Epithelial cell of esophagus (primary cell): ENCODE measurements around the gene IQCC.

Experiments
- DNase-seq: peaks from one replicate; pipeline ENCODE4 v3.0.0; 2010; ENCODE audit warnings: low read depth
- H3K4me3 ChIP-seq: 2 replicates; pipeline ENCODE4 v1.5.1; 2011; ENCODE audit warnings: mild to moderate bottlenecking, low read length, control low read depth
- TF ChIP-seq, protein P1 (sequence below): IDR thresholded peaks from 2 replicates; pipeline ENCODE4 v1.5.1; 2011; ENCODE audit warnings: low read depth, mild to moderate bottlenecking, low read length, control low read depth, inconsistent platforms; ENCODE audit not compliant: insufficient read depth; ENCODE audit errors: missing control alignments

Gene IQCC

DNA sequence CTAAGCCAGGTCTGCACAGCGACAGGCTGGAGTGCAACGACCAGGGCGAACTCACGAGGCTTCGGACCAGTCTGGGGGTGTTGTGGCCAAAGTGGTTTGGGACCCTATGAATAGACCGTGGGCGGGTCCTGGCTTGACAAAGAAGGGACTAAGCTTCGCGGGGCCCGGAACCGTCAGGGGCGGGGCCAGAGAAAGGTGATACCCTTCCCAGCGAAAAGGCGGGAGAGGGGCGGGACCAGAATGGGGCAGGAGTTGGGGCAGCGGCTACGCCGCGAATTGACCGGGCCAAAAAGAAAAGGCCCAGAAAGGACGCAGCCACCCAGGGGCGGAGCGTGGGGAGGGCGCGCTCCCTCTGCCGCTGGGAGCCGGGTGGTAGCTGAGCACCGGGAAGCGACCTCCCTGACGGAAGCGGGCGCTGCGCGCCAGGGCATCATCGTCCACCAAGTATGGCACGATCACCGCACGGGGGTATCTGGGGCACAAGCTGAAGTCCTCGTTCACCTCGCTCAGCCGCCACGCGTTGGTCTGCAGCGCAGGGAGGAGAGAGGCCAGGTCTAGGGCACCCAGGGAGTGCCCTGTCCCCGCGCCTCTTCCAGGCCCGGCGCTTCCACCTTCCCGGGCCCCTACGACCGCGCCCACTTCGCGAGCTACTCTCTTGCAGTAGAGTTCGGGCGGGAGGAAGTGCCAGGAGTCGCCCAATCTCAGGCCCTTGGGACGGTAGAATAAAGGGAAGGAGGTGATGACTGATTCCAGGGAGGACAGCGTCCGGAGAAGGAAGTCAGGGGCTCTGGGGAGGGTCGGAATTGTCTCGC lies 34.9 kb downstream of the IQCC start:
- TF ChIP-seq, protein P1, sequence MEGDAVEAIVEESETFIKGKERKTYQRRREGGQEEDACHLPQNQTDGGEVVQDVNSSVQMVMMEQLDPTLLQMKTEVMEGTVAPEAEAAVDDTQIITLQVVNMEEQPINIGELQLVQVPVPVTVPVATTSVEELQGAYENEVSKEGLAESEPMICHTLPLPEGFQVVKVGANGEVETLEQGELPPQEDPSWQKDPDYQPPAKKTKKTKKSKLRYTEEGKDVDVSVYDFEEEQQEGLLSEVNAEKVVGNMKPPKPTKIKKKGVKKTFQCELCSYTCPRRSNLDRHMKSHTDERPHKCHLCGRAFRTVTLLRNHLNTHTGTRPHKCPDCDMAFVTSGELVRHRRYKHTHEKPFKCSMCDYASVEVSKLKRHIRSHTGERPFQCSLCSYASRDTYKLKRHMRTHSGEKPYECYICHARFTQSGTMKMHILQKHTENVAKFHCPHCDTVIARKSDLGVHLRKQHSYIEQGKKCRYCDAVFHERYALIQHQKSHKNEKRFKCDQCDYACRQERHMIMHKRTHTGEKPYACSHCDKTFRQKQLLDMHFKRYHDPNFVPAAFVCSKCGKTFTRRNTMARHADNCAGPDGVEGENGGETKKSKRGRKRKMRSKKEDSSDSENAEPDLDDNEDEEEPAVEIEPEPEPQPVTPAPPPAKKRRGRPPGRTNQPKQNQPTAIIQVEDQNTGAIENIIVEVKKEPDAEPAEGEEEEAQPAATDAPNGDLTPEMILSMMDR = no peak
- peak overlapping the region; percentile 51 for H3K4me3 ChIP-seq
- DNase-seq = peak; percentile 40

DNA sequence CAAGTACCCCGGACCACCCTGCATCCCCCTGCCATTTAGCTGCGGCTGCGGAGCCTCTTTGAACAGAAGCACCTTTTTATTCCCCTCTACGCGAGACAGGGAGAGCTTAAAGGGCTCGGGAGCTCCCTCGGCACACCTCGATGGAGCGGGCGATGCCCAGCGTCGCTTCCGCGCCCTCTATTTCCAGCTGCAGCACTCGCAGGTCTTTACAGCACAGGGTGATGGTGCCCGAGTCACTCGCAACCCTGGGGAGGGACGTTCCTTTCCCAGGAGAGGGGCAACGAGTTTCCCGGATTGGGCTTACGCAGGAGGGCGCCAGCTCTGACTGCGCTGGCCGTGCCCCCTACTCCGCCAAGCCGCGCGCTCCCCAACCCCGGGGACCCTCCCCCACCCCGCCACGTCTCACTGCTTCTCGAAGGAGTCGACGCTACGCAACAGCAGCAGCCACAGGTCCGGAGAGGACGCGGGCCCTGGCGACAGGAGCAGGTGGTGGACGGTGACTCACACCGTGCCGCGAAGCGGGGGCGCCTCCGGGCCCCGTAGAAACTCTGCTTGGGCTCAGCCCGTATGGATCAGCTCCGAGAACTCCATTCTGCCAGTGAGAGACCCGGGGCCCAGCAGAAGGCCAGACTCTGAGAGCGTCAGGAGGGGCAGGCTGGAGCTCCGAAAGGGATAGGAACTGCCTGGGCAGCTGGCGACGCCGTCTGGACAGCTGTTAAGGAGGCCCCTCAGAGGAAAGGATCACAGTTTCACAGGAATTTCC lies 35.7 kb downstream of the IQCC start:
- TF ChIP-seq, protein P1 = no peak
- peak overlapping the region; percentile 51 for H3K4me3 ChIP-seq
- DNase-seq = no peak

DNA sequence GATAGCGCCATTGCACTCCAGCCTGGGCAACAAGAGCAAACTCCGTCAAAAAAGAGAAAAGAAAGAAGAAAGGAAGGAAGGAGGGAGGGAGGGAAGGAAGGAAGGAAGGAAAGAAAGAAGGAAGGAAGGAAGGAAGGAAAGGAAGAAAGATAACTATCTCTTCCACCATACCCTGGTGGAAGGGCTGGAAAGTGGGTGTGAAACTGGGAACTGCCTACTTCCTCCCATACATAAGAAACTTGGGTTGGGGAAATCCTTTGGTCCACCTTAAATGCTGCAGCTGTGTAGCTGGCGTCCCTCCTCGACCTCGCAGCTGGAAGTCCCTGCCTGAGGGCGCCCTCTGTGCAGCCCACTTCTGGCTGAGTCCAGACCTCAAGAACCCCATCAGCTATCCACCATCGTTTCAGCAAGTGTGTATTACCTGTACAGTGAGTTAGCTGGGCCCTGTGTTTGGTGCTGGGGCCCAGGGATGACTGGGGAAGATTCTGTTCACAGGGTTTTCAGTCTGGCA lies 36.9 kb downstream of the IQCC start:
- no peak overlapping the region for H3K4me3 ChIP-seq
- no peak for DNase-seq
- TF ChIP-seq, protein P1 = no peak

DNA sequence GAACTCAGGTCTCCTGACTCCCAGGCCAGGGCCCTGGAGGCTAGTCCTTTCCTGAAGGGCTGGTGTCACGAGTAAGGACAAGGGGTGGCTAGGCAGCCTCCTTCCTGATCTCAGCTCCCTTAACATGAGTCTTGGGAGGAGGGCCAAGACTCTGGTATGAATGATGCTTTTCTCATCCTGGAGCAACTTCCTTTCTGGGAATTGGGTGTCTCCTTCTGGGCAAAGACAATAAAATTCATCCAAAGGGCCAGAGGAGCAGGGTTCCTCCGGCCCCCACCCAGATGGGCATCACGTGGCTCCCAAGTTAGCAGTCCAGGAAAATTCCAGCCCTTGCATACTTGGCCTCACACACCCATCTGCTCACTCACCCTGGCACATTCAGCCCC lies 41.4 kb downstream of the IQCC start, which contains the start of gene FAM167B:
Gene FAM167B (plus strand): TSS at position 335 of the 386 bp plus-strand sequence. CDS start 200 bp downstream, outside the sequence.
- TF ChIP-seq, protein P1 = no peak
- peak; percentile 23 for DNase-seq
- H3K4me3 ChIP-seq = no peak within 1 kb of the TSS

DNA sequence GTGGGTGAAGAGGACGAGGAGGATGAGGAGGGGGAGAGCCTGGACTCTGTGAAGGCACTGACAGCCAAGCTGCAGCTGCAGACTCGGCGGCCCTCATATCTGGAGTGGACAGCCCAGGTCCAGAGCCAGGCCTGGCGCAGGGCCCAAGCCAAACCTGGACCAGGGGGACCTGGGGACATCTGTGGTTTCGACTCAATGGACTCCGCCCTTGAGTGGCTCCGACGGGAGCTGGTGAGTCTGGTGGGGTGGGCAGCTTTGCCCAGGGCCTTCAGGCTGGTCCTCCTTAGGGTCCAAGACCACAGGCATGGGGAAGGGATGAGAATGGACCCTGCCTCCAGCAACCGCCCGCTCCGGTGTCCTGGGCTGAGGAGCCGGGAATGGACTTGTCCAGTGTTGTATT lies 42.0 kb downstream of the IQCC start:
- no peak for DNase-seq
- TF ChIP-seq, protein P1 = no peak
- H3K4me3 ChIP-seq = no peak overlapping the region

DNA sequence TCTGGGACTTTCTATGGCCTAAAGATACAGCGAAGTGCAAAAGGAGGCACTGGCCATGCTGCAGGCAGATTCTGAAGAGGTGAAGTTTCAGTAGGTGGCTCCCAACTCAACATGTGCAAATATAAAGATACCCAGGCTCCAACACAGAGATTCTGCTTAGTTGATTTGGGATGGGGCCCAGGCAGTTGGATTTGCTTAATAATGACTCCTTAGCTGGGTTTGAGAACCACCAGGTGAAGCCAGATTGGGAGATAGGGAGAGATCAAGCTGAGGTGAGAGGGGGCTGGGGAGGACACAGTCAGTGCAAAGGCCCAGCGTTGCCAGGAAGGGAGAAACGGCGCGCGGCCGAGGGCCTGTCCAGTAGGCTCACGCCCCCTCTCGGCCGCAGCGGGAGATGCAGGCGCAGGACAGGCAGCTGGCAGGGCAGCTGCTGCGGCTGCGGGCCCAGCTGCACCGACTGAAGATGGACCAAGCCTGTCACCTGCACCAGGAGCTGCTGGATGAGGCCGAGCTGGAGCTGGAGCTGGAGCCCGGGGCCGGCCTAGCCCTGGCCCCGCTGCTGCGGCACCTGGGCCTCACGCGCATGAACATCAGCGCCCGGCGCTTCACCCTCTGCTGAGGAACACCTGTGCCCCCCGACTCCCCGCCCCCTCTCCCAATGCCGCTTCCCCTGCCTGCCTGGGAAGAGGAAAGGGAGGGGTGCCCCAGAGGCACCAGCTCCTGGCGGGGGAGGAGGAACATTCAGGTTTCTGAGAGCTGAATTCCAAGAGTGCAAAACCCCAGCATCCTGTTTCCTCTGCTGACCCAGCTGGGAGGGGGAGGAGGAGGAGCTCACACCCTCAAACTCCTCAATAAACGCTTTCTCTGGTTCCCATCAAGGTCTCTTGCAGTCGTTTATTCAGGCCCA lies 42.8 kb downstream of the IQCC start:
- TF ChIP-seq, protein P1 = peak; percentile 68
- no peak overlapping the region for H3K4me3 ChIP-seq
- DNase-seq = peak; percentile 79
